ENCODE measurements around the gene SLC1A7.
A peak's percentile ranks its signal among the peaks of the same experiment; 100 is the strongest.
"Not testable (repeated sequence)": the region's sequence is repeated elsewhere in the genome, so short reads cannot be mapped to it uniquely, and the experiment has no call there.

Gene SLC1A7

DNA sequence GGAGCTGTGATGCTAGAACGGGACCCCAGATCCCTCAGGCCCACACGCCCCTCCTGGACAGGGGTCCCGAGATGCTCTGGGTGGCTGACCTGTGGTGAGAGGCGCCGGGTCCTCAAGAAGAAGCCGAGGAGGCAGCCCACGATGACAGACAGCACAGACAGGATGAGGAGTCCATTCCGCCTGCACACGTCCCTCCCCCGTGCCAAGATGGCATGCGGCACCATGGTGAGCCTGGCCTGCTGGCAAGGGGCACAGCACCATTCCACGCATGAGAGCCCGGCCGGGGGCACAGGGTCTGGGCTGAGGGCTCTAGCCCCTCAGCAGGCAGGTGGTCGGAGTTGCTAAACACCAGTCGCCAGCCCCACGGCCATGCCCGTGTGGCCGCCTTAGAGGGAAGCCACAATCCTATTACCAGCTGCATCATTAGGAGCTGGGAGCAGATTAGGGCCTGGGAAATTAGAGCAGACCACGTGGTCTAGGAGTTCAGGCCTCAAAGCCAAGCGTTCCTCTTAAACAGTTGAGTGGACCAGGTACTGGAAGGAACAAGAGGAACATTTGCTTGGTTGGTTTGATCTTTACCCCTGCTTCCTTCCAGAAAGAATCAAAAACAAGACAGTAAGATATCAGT, at the start of gene SLC1A7:
Gene SLC1A7, minus strand, starts transcription at position 413 of the 628 bp plus-strand sequence. Its CDS starts 189 bp downstream, at position 224.
- no peak for DNase-seq (ENCODE audit: low read depth in 2 of 2)

DNA sequence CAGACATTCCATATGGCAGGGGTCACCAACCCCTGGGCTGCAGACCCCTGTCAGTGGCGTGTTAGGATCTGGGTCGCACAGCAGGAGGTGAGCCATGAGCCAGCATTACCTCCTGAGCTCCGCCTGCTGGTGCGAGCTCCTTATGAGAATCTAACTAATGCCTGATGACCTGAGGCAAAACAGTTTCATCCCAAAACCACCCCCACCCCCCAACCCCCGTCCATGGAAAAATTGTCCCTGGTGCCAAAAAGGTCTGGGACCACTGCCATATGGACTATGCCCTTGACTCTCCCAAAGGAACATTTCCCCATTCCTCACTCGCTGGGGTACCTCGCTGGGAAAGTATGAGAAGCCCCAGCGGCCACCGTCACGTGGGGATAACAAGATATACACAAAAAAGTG, 47.8 kb upstream of the SLC1A7 start:
- no peak for DNase-seq (ENCODE audit: low read depth in 2 of 2)

DNA sequence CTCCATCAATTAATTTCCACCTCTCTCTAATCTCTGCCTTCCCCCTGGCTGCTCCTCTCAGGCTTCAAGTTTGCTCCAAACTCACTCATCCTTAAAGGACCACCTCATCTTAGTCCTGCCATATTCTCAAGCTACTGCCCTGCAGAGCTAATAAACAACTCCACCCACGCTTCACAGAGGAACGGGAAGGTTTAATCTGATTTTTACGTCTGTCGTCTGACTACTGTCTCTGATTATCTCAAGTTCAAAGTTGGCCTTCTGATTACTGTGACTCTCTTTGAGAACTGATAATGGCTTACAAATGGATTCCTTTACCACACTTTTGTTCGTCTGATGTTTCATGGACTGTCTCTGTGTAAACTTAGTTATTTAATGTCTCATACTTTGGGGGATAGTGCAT, 46.6 kb upstream of the SLC1A7 start:
- no peak for DNase-seq (ENCODE audit: low read depth in 2 of 2)

DNA sequence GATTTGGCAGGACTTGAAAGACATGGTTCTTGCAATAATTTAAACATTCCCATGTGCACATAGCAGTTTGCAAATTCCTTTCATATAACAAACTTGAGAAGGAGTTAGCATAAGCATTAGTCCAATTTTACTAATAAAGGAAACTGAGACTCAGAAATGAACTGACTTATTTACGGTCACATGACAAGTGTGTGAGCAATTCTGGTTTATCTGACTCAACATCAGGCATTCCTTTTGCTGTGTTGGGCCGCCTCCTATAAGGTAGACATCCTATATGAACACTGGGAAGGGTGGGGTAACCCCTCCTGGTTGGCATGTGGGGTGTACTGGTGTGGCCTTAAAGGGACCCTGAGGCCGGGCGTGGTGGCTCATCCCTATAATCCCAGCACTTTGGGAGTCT, 45.7 kb upstream of the SLC1A7 start:
- DNase-seq (ENCODE audit: low read depth in 2 of 2) = no peak

DNA sequence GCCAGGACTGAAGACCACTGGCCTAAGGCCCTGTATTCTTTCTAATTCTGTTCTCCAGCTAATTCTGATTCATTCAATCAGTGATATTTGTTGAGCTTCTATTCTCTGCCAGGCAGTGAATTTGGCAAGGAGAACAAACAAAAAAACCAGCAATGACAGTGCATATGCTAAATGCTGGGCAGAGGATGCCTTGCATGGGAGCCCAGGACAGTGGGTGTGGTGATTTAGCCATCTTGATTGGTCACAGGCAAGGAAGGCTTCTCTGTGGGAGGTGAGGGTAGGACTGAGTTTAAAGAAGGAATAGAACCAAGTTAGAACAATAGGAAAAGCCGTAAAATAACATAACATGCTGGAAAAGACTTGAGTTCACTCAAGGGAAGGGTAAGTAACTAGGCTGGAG, 45.0 kb upstream of the SLC1A7 start:
- DNase-seq (ENCODE audit: low read depth in 2 of 2) = no peak

DNA sequence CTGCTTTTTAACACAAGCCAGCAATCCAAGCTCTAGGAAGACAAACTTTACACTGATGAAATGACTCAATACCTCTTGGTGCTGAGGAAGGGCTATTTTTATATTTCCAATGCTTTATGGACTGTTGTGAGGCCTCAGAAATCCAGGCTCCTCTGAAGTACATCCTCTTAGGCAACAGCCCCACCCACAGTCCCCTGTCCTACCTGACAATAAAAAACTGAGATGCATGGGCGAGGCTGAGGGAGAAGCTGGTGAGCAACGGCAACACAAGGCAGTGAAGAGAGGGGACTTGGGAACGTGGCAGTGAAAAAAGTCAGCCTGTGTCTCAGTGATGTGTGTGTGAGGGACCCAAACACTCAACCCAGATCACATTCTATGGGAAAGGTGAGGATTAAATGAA, 44.1 kb upstream of the SLC1A7 start:
- DNase-seq (ENCODE audit: low read depth in 2 of 2) = no peak

DNA sequence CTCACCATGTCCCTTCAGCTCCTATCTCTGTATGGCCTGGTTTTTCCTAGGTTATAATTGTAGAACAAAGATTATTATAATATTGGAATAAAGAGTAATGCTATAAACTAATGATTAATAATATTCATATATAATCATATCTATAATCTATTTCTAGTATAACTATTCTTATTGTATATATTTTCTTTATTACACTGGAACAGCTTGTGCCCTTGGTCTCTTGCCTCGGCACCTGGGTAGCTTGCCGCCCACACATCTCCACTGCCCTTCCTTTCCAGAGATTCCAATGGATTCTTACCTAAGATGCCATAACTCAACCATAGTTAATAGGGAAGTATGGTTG, 43.5 kb upstream of the SLC1A7 start:
- not testable (repeated sequence) for DNase-seq (ENCODE audit: low read depth in 2 of 2)

DNA sequence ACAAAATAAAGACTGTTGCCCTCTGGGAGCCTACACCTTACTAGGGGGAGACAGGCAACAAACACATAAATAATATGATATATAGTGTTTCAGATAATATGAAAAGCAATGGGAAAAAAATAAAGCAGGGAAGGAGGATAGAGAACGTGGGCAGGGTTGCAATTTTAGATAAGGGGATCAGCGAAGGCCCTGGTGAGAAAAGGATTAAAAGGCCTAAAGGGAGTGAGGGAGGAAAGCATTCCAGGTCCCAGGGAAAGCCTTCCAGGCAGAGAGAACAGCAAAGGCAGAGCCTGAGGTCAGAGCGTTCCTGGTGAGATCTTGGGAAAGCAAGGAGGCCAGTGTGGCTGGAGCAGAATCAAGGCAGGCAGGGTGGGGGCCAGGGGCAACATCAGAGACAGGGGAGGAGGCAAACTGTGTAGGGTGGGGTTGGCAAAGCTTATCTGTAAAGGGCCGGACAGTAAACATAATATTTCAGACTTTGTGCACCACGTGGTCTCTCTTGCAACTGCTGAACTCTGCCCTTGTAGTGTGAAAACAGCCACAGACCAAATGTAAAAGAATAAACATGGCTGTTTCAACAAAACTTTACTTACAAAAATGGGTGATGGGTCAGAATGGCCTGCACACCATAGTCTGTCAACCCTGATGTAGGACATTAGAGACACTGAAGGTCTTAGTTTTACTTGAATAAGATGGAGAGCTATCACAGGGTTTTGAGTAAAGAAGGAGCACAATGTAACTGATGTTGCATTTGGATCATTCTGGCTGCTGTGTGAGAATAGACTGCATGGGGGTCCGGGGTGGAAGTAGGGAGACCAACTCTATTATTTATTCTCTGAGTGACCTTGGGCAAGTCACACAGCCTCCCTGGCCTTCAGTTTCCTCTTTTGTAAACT, 40.9 kb upstream of the SLC1A7 start:
- DNase-seq (ENCODE audit: low read depth in 2 of 2) = no peak

DNA sequence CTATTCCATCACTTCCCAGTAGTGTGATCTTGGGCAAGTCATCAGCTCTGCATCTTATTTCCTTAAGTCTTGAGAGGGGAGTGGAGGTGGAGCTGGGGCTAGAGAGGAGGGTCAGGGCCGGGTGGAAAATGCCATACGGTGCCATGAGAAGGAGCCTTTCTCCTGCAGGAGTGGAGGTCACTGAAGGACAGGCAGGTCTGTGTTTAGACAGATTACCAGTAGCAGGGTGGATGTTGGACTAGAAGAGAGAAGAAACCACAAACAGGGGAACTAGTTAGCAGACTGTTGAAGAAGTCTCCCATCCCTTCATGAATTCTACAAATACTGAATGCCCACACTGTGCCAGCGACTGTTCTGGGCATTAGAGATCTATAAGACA, 40.3 kb upstream of the SLC1A7 start:
- no peak for DNase-seq (ENCODE audit: low read depth in 2 of 2)

DNA sequence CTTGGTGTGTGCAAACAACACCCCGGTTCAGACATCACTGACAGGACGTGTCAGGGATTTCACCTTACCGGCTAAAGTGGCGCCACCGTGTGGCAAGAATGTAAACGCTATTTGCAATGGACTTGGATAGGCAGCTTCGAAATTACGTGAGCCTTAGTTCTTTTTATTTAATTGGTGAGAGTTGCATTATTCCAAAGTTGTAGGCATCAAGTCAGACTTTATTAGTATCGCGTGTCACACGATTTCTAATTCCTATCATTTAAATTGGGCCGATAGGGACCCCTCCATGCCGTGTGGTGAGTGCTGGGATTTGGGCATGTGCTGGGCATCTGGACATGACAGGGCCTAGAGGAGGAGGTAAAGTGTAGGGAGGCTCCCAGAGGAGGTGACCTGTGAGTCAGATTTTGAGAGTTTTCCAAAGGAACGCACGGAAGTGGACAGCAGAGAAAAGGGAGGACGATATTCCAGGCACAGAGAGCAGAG, 39.7 kb upstream of the SLC1A7 start:
- peak; percentile 44 to 59 for DNase-seq (ENCODE audit: low read depth in 2 of 2)

DNA sequence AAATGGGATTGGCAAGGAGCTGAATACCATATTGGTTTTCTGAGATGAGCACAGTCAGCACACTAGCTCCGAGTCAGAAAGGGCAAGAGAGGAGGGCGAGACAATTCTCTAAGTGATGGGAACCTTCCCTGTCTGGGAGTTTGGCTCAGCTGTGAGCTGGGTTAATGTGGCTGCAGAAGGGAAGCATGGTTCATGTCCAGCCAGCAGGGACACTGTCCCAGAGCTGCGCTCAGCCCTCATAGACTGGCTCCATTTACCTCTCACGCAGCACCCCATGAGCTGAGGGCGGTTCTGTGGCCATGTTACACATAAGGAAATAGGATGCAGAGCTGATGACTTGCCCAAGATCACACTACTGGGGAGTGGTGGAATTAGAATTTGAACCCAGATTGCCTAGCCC, 38.5 kb upstream of the SLC1A7 start:
- no peak for DNase-seq (ENCODE audit: low read depth in 2 of 2)

DNA sequence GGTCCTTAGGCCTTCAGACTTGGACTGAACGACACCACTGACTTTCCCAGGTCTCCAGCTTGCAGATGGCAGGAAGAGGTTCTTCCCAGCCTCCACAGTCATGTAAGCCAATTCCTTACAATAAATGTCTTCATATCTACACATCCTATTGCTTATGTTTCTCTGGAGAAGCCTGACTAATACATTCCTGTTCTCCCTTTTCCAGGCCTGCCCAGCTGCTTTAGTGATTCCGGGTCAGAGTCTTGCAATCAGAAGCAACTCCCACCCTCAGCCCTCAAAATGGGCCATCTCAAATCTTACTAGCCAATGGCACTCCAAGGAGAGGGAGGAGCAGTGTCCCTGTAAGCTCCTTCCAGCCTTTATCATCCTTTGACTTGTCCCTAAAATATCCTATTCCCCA, 37.8 kb upstream of the SLC1A7 start:
- DNase-seq (ENCODE audit: low read depth in 2 of 2) = no peak

DNA sequence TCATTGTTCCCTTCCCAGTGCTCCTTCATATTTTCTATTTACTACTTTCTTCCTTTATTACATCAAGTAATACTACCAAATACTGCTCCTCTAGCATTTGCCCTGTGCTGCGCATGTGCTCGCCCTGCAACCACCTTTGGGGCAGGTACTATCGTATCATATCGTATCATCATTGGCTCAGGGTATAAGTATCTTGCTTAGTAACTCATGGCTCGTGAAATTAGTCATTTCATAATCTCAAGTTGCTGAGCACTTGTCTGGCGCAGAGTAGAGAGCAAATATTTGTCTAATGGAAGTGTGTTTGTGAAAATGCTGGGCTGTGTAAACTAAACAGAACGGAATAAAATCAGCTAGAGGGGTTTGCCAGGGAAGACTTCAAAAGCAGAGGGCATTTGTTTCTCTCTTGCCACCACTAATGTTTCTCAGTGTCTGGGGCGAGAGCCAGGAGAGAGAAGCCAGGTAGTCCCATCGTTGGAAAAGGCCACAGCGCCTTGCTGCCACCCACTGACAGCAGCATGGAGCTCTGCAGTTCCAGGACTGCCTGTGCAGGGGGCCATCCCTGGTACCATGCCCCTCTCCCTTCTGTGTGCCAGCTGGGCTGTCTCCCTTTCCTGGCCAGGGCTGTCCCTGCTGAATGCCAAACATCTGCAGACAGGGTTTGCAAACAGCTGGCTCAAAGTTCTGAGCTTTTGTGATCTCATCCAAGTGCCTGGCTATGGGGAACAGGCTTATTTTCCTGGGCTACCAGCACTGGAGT, 34.2 kb upstream of the SLC1A7 start:
- DNase-seq (ENCODE audit: low read depth in 2 of 2) = no peak

DNA sequence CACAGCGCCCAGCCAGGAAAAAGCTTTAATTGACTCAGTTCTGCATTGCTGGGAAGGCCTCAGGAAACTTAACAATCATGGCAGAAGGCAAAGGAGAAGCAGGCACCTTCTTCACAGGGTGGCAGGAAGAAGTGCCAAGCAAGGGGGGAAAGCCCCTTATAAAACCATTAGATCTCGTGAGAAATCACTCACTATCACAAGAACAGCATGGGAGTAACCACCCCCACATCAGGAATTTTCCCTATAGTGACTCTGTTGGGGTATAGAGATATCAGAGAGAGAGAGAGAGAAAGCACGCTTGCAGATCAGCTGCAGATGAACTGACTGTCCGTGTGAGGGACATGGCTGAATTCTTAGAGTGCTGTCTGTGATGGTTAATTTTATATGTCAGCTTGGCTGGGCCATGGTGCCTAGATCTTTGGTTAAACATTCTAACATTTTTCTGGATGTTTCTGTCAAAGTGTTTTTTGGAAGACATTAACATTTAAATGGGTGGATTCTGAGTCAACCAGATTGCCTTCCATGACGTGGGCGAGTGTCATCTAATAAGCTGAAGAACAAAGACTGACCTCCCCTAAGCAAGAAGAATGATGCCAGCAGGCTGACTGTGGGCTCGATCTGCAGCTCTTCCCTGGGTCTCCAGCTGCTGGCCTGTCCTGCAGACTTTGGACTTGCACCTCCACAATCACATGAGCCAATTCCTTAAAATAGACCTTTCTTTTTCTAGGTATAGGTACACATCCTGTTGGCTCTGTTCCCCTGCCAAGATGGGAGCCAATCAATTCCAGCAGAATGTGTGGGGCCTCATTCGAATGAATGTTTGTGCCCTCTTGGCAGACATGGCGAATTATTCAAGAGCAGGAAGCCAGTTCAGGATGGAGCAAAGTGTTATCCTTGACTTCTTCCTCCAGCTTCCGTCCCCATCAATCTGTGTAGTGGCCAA, 32.8 kb upstream of the SLC1A7 start:
- no peak for DNase-seq (ENCODE audit: low read depth in 2 of 2)

DNA sequence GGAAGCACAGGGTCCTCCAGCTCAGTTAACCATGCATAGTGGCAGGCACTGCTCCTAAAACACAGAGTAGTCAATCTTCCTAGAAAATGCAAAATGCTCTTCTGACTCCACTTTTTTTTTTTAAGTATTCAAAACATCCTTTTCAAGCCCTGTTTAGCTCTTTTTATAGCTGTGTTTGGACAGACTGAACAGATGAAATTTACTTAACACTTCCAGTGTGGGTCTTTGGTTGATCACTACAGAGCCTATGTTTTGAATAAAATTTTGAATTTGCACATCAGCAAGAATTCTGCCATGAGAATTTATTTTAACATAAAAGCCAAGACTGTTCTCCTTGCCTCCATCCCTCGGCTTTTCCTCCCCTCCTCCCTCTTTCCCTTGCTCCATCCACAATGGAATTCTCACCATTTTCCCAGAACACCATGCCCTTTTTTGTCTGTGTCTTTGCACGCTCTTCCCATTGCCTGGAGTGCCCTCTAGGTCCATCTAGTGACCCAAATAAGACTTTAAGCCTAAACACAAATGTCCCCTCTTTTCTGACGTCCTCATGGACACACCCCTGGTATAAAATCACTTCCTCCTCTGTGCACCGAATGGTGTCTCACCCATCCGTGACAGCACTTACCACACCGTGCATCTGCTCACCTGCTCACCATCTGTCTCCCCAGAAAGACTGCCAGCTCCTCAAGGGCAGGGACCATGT, 30.1 kb upstream of the SLC1A7 start:
- DNase-seq (ENCODE audit: low read depth in 2 of 2) = no peak

DNA sequence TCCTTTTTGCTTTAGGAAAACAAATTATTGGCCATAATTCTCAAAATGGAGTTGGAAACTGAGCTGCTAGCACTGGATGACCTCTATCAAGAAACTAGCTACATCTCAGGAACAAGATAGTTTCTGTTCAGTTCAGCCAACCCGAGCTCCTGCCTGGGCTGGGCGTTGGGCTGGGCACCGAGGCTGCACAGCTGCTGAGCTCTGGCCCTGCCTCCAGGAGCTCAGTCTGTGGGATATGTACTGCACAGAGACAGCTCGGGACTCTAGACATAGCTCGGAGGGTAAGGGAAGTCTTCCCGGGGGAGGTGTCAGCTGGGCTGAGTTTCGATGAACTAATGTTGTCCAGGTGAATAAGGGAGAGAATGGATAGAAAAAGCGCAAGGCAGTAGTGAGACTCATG, 24.5 kb upstream of the SLC1A7 start:
- DNase-seq (ENCODE audit: low read depth in 2 of 2) = no peak

DNA sequence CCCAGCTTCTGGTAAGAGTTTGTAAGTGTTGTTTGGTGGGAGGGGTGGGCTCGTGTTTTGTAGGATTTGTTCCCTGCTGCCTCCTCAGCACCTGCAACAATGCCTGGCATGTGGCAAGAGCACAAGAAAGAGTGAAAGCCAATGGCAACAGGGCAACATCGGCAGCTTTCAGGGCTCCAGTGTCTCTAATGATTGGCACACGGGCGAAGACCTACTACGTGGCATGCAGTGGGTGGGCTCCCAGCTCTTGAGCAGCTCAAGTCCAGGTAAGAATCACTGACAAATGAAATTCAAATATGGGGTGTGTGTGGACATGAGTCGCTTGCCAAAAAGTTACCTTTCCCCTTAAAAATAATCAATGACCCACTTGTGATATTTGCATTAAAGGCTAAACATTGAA, 23.9 kb upstream of the SLC1A7 start:
- DNase-seq (ENCODE audit: low read depth in 2 of 2) = no peak

DNA sequence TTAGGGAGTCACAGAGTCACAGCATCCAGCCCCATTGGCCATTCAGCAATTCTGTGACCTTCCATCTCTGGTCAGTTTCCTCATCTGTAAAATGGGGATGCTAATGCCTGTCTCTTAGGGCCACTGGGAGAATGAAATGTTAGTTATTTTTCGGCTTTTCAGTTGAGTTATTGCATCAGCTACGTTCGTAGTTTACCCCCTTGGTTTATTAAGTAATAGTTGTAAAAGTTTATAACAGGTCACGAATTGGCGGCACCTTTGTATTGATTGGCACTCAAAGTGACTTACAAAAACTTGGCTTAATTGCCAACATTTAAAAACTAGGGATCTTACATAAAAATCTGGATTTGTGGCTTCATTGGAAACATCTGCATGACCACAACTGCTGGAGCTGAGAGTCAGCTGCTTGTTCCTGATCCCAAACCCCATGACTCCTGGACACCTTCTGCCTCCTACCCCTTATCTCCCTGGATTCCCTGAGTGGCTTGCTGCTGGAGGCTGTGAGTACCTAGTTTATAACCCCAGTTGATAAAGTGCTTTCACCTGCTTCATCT, 23.0 kb upstream of the SLC1A7 start:
- no peak for DNase-seq (ENCODE audit: low read depth in 2 of 2)

DNA sequence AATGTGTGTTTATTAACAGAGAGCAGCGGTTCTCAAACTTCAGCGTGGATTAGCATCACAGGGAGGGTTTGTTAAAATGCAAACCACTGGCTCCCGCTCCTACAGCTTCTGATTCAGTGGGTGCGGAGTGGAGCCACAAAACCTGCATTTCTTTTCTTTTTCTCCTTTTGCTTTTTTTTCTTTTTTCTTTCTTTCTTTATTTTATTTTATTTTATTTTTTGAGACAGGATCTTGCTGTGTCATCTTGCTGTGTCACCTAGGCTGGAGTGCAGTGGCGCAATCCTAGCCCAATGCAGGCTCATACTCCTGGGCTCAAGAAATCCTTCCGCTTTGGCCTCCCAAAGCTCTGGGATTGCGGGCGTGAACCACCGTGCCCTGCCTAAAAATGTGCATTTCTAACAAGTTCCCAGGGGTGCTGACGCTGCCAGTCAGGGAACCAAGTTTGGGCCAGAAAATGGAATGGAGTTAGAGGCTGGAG, 20.9 kb upstream of the SLC1A7 start:
- DNase-seq (ENCODE audit: low read depth in 2 of 2) = no peak

DNA sequence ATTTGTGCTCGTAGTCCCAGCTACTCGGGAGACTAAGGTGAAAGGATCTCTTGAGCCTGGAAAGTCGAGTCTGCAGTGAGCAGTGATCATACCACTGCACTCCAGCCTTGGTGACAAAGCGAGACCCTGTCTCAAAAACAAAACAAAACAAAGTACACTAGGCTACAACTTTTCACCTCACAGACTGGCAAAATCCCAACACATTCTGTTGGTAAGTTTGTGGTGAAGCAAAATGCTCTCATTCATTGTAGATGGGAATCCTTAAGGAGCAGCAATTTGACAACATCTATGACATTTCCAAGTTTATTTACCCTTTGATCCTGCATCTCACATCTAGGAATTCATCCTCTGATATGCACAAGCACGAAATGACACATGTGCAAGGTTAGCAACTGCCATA, 20.2 kb upstream of the SLC1A7 start:
- DNase-seq (ENCODE audit: low read depth in 2 of 2) = no peak

All from stimulated activated CD8-positive, alpha-beta memory T cell treated with anti-CD3 and anti-CD28 coated beads, Interleukin-15, amount 100 ng/mL, for 4 hours (primary cell).